Stimulated activated CD4-positive, alpha-beta T cell treated with anti-CD3 and anti-CD28 coated beads, TNF-alpha, amount 100 ng/mL, for 48 hours (primary cell): ENCODE results near the gene TM7SF3.
"Not testable (repeated sequence)": the region's sequence is repeated elsewhere in the genome, so short reads cannot be mapped to it uniquely, and the experiment has no call there.

Source experiments
- DNase-seq, 3 donors: peaks; one replicate each; pipeline ENCODE4 v3.0.0-alpha.2; 2020; ENCODE audit warnings: low read depth in 3 of 3

Gene TM7SF3

GRCh38 chr12:26978801-26979200 is 35.4 kb downstream of the TM7SF3 start:
- no peak for DNase-seq

- DNase-seq, result no peak
Measured at GRCh38 chr12:26976687-26977086, 37.5 kb downstream of the TM7SF3 start.

GRCh38 chr12:26971963-26972362 is 42.2 kb downstream of the TM7SF3 start:
- peak; percentile 47 to 59 (median 48) for DNase-seq

GRCh38 chr12:26970136-26970535 is 44.0 kb downstream of the TM7SF3 start:
- no peak for DNase-seq

- DNase-seq, result no peak
Measured at GRCh38 chr12:26966842-26967241, 47.3 kb downstream of the TM7SF3 start.

- no peak for DNase-seq
Measured at GRCh38 chr12:26963413-26963812, 50.8 kb downstream of the TM7SF3 start.

GRCh38 chr12:26961803-26962202 is 52.4 kb downstream of the TM7SF3 start:
- no peak for DNase-seq

- DNase-seq, result not testable (repeated sequence)
Measured at GRCh38 chr12:26961391-26961790, 52.8 kb downstream of the TM7SF3 start.

- no peak for DNase-seq
Measured at GRCh38 chr12:26954027-26954426, 60.2 kb downstream of the TM7SF3 start.

GRCh38 chr12:26953447-26953846 is 60.7 kb downstream of the TM7SF3 start:
- DNase-seq, result no peak

GRCh38 chr12:26948309-26948708 is 65.9 kb downstream of the TM7SF3 start:
- DNase-seq, result no peak

- no peak for DNase-seq
Measured at GRCh38 chr12:26941215-26941594, 73.0 kb downstream of the TM7SF3 start.

- no peak for DNase-seq
Measured at GRCh38 chr12:26940516-26941214, 73.5 kb downstream of the TM7SF3 start.

- no peak for DNase-seq
Measured at GRCh38 chr12:26939953-26940352, 74.2 kb downstream of the TM7SF3 start.

GRCh38 chr12:26939192-26939832 is 74.9 kb downstream of the TM7SF3 start:
- no peak for DNase-seq

GRCh38 chr12:26938701-26939062 is 75.5 kb downstream of the TM7SF3 start:
- DNase-seq, result no peak

- DNase-seq, result peak; percentile 95 to 98 (median 96)
Measured at GRCh38 chr12:26937863-26938700, 76.1 kb downstream of the TM7SF3 start, which contains the start of the genes FGFR1OP2 and INTS13. FGFR1OP2 (plus strand) TSS chr12:26938470; CDS start chr12:26954159, 15,689 bp downstream. INTS13 (minus strand) TSS chr12:26937981; CDS start chr12:26936803, 1,178 bp downstream.

- no peak for DNase-seq
Measured at GRCh38 chr12:26937443-26937862, 76.7 kb downstream of the TM7SF3 start.

- DNase-seq, result no peak
Measured at GRCh38 chr12:26936559-26937442, 77.4 kb downstream of the TM7SF3 start.

- no peak for DNase-seq
Measured at GRCh38 chr12:26935636-26936378, 78.4 kb downstream of the TM7SF3 start.

- no peak for DNase-seq
Measured at GRCh38 chr12:26929590-26929989, 84.6 kb downstream of the TM7SF3 start.
